Neuronal stem cell (in vitro differentiated cells): Measurements from ENCODE around the gene PRKACA.

ENCODE experiments used
- DNase-seq: peaks from one replicate; pipeline ENCODE4 v3.0.0-alpha.2; 2013; ENCODE audit warnings: low spot score
- H2AFZ ChIP-seq: one replicate; pipeline ENCODE4 v1.6.1; 2013; ENCODE audit warnings: mild to moderate bottlenecking, low read length, inconsistent platforms
- H2AK5ac ChIP-seq: 2 replicates; pipeline ENCODE4 v1.6.1; 2013; ENCODE audit warnings: low read depth, mild to moderate bottlenecking, inconsistent platforms, low read length, moderate library complexity, mixed read lengths
- H2BK120ac ChIP-seq: 2 replicates; pipeline ENCODE4 v1.6.1; 2013; ENCODE audit warnings: low read depth, mild to moderate bottlenecking, inconsistent platforms, low read length, moderate library complexity, mixed read lengths
- H2BK12ac ChIP-seq: one replicate; pipeline ENCODE4 v1.6.1; 2013; ENCODE audit warnings: low read length, inconsistent platforms
- H2BK15ac ChIP-seq: 2 replicates; pipeline ENCODE4 v1.6.1; 2013; ENCODE audit warnings: mild to moderate bottlenecking, low read length, inconsistent platforms, mixed read lengths
- H2BK5ac ChIP-seq: one replicate; pipeline ENCODE4 v1.6.1; 2013; ENCODE audit warnings: inconsistent platforms, mild to moderate bottlenecking, low read length, moderate library complexity
- H3K14ac ChIP-seq: one replicate; pipeline ENCODE4 v1.6.1; 2013; ENCODE audit warnings: low read length, inconsistent platforms
- H3K18ac ChIP-seq: 2 replicates; pipeline ENCODE4 v1.6.1; 2013; ENCODE audit warnings: low read length, inconsistent platforms
- H3K23ac ChIP-seq: 2 replicates; pipeline ENCODE4 v1.6.1; 2013; ENCODE audit warnings: low read depth, mild to moderate bottlenecking, mixed read lengths, low read length, inconsistent platforms; ENCODE audit not compliant: poor library complexity
- H3K27ac ChIP-seq: replicated peaks from 3 replicates; pipeline ENCODE4 v1.5.1; 2013; ENCODE audit warnings: low read length, inconsistent platforms
- H3K27me3 ChIP-seq, 3 experiments: 2 replicates each; pipeline ENCODE4 v1.6.1; 2013; ENCODE audit warnings: low read length in 3 of 3, mild to moderate bottlenecking in 2 of 3, inconsistent platforms in 1 of 3, low read depth in 1 of 3, mixed read lengths in 1 of 3, moderate library complexity in 1 of 3; ENCODE audit not compliant: control insufficient read depth in 3 of 3, insufficient read depth in 3 of 3
- H3K36me3 ChIP-seq, 2 donors: replicated peaks in 1 of 2; 2 replicates each; pipeline ENCODE4 v1.6.1; 2013; ENCODE audit warnings: low read length in 2 of 2; ENCODE audit not compliant: control insufficient read depth in 2 of 2, insufficient read depth in 2 of 2
- H3K4ac ChIP-seq: 2 replicates; pipeline ENCODE4 v1.6.1; 2013; ENCODE audit warnings: inconsistent platforms, mild to moderate bottlenecking, low read length, moderate library complexity
- H3K4me1 ChIP-seq, 2 donors: 1 replicate in 1 of 2; 2 replicates in 1 of 2; pipeline ENCODE4 v1.6.1; 2013; ENCODE audit warnings: low read length in 2 of 2, low read depth in 1 of 2; ENCODE audit not compliant: control insufficient read depth in 2 of 2, insufficient read depth in 1 of 2
- H3K4me2 ChIP-seq: one replicate; pipeline ENCODE4 v1.6.1; 2013; ENCODE audit warnings: mild to moderate bottlenecking, low read length, inconsistent platforms; ENCODE audit not compliant: insufficient read depth, poor library complexity, severe bottlenecking
- H3K4me3 ChIP-seq, 2 donors: 2 replicates each; pipeline ENCODE4 v1.5.1; 2013; ENCODE audit warnings: low read length in 2 of 2, mild to moderate bottlenecking in 2 of 2, inconsistent platforms in 1 of 2, moderate library complexity in 1 of 2
- H3K79me1 ChIP-seq: one replicate; pipeline ENCODE4 v1.6.1; 2013; ENCODE audit warnings: low read depth, mild to moderate bottlenecking, inconsistent platforms, low read length, moderate library complexity
- H3K9ac ChIP-seq: one replicate; pipeline ENCODE4 v1.6.1; 2013; ENCODE audit warnings: mild to moderate bottlenecking, low read depth, low read length, inconsistent platforms; ENCODE audit not compliant: poor library complexity
- H3K9me3 ChIP-seq, 2 donors: replicated peaks in 1 of 2; 2 replicates each; pipeline versions ENCODE3 to v1.6.1; 2013; ENCODE audit warnings: low read length in 2 of 2, mild to moderate bottlenecking in 2 of 2, inconsistent platforms in 1 of 2, low read depth in 1 of 2, mixed read lengths in 1 of 2, moderate library complexity in 1 of 2; ENCODE audit not compliant: control insufficient read depth in 2 of 2, insufficient read depth in 1 of 2
- H4K8ac ChIP-seq: one replicate; pipeline ENCODE4 v1.6.1; 2013; ENCODE audit warnings: low read depth, mild to moderate bottlenecking, inconsistent platforms, low read length, moderate library complexity
- H4K91ac ChIP-seq: one replicate; pipeline ENCODE4 v1.6.1; 2013; ENCODE audit warnings: low read length, low read depth, mild to moderate bottlenecking, inconsistent platforms; ENCODE audit not compliant: poor library complexity
- WGBS, 2 donors: extraction: QIAGEN DNeasy Blood & Tissue Kit; methylation state at CpG; one replicate each; pipeline ENCODE4 v1.1.7; 2013; ENCODE audit warnings: missing lambda C conversion rate in 2 of 2, mixed read lengths in 1 of 2; ENCODE audit not compliant: insufficient read length in 2 of 2, insufficient replicate concordance in 1 of 2; ENCODE audit errors: extremely low coverage in 2 of 2; 5-methylcytosine and 5-hydroxymethylcytosine counted together

Gene PRKACA

GRCh38 chr19:14136509-14137281 lies 19.1 kb upstream of the PRKACA start, which contains the start of gene ASF1B:
TSS of gene ASF1B (minus strand) at chr19:14136589. CDS start at chr19:14136456, 133 bp downstream.
- Histone ChIP-seq H3K79me1 (peaks cover 4% of the 10 kb centered on the region), H4K91ac (no peak within 1 kb of the TSS), H3K4ac (no peak within 1 kb of the TSS), H2BK120ac (peak within 1 kb of the TSS; percentile 47), H3K4me2 (peak within 1 kb of the TSS; percentile 94), H2AFZ (peak within 1 kb of the TSS; percentile 93), H3K14ac (peak within 1 kb of the TSS; percentile 75), H3K4me1 (peaks cover 13 to 18% of the 10 kb centered on the region in 2 donors), H3K18ac (peak within 1 kb of the TSS; percentile 98), H3K27me3 (no peaks in the 10 kb centered on the region), H3K4me3 (peak within 1 kb of the TSS; percentile 98 to 100), H4K8ac (no peak within 1 kb of the TSS), H2BK15ac (no peak within 1 kb of the TSS), H3K9me3 (no peaks in the 10 kb centered on the region), H3K9ac (peak within 1 kb of the TSS; percentile 99), H3K23ac (peak within 1 kb of the TSS; percentile 98), H2BK5ac (peak within 1 kb of the TSS; percentile 82), H3K27ac (peak within 1 kb of the TSS; percentile 81), H3K36me3 (peaks cover 2 to 20% of the 10 kb centered on the region in 2 donors), H2AK5ac (peak within 1 kb of the TSS; percentile 90), H2BK12ac (no peak within 1 kb of the TSS)
- DNase-seq, result peak; percentile 100
- no CpG with 5 or more reads among the region's 78 CpGs for WGBS, 2 donors

GRCh38 chr19:14135985-14136508 lies 18.5 kb upstream of the PRKACA start:
- Histone ChIP-seq H2BK5ac (no peak overlapping the region), H3K4me1 (peaks cover 13 to 18% of the 10 kb centered on the region in 2 donors), H3K4me3 (peak overlapping the region; percentile 98 to 100), H2BK120ac (peak overlapping the region; percentile 47), H2AK5ac (peak overlapping the region; percentile 90), H3K27ac (peak overlapping the region; percentile 78), H2BK15ac (no peak overlapping the region), H4K8ac (no peak overlapping the region), H3K36me3 (peaks cover 2 to 21% of the 10 kb centered on the region in 2 donors), H3K9me3 (no peaks in the 10 kb centered on the region), H2AFZ (peak overlapping the region; percentile 93), H3K23ac (peak overlapping the region; percentile 98), H3K79me1 (peaks cover 4% of the 10 kb centered on the region), H3K27me3 (no peaks in the 10 kb centered on the region), H2BK12ac (no peak overlapping the region), H4K91ac (no peak overlapping the region), H3K9ac (peak overlapping the region; percentile 99), H3K4me2 (peak overlapping the region; percentile 93), H3K4ac (no peak overlapping the region), H3K14ac (peak overlapping the region; percentile 75), H3K18ac (peak overlapping the region; percentile 98)
- WGBS, 2 donors, result no CpG with 5 or more reads among the region's 38 CpGs
- no peak for DNase-seq

GRCh38 chr19:14135355-14135754 lies 17.8 kb upstream of the PRKACA start:
- Histone ChIP-seq H3K9ac (no peak overlapping the region), H3K9me3 (no peaks in the 10 kb centered on the region), H3K79me1 (peaks cover 4% of the 10 kb centered on the region), H4K8ac (no peak overlapping the region), H2BK120ac (no peak overlapping the region), H3K4ac (no peak overlapping the region), H3K4me1 (peaks cover 13 to 18% of the 10 kb centered on the region in 2 donors), H4K91ac (no peak overlapping the region), H2AK5ac (peak overlapping the region; percentile 90), H3K14ac (no peak overlapping the region), H2BK12ac (no peak overlapping the region), H2BK15ac (no peak overlapping the region), H3K4me2 (peak overlapping the region; percentile 93), H3K18ac (no peak overlapping the region), H3K27me3 (no peaks in the 10 kb centered on the region), H3K36me3 (peaks cover 2 to 21% of the 10 kb centered on the region in 2 donors), H3K4me3 (peak overlapping the region; percentile 98 to 100), H3K23ac (no peak overlapping the region), H3K27ac (no peak overlapping the region), H2AFZ (no peak overlapping the region), H2BK5ac (no peak overlapping the region)
- WGBS, 2 donors, result no CpG with 5 or more reads among the region's 6 CpGs
- DNase-seq, result no peak

- H3K36me3 ChIP-seq, result peaks cover 18 to 67% of the 10 kb centered on the region in 2 donors
- no CpG with 5 or more reads among the region's 4 CpGs for WGBS, 2 donors
- no peak overlapping the region for H3K4me2 ChIP-seq
- H3K4me3 ChIP-seq, result no peak overlapping the region
- peak overlapping the region; percentile 10 for H3K9ac ChIP-seq
- no peak overlapping the region for H2BK15ac ChIP-seq
- no peak overlapping the region for H3K27ac ChIP-seq
- H2BK120ac ChIP-seq, result no peak overlapping the region
- no peak overlapping the region for H4K91ac ChIP-seq
- no peak for DNase-seq
- H3K14ac ChIP-seq, result no peak overlapping the region
- no peak overlapping the region for H3K23ac ChIP-seq
- no peak overlapping the region for H4K8ac ChIP-seq
- H3K18ac ChIP-seq, result no peak overlapping the region
- no peak overlapping the region for H2AK5ac ChIP-seq
- H3K9me3 ChIP-seq, result no peaks in the 10 kb centered on the region
- H2BK12ac ChIP-seq, result no peak overlapping the region
- no peaks in the 10 kb centered on the region for H3K4me1 ChIP-seq
- no peaks in the 10 kb centered on the region for H3K79me1 ChIP-seq
- no peak overlapping the region for H2AFZ ChIP-seq
- H3K4ac ChIP-seq, result no peak overlapping the region
- no peak overlapping the region for H2BK5ac ChIP-seq
- H3K27me3 ChIP-seq, result no peaks in the 10 kb centered on the region
Observed at GRCh38 chr19:14127929-14128509, 10.5 kb upstream of the PRKACA start.
